ENCODE data around the gene MYBPC2. TPM values are rescaled to one million over a fixed set of nuclear protein-coding genes. Genes with fewer than 3 reads are reported as not detected.
A peak's percentile ranks its signal among the peaks of the same experiment; 100 is the strongest.
"Not testable (repeated sequence)": the region's sequence is repeated elsewhere in the genome, so short reads cannot be mapped to it uniquely, and the experiment has no call there.

MYBPC2 gene
- total and polyA plus RNA-seq, 2 experiments from 2014 or later, result not detected

DNA sequence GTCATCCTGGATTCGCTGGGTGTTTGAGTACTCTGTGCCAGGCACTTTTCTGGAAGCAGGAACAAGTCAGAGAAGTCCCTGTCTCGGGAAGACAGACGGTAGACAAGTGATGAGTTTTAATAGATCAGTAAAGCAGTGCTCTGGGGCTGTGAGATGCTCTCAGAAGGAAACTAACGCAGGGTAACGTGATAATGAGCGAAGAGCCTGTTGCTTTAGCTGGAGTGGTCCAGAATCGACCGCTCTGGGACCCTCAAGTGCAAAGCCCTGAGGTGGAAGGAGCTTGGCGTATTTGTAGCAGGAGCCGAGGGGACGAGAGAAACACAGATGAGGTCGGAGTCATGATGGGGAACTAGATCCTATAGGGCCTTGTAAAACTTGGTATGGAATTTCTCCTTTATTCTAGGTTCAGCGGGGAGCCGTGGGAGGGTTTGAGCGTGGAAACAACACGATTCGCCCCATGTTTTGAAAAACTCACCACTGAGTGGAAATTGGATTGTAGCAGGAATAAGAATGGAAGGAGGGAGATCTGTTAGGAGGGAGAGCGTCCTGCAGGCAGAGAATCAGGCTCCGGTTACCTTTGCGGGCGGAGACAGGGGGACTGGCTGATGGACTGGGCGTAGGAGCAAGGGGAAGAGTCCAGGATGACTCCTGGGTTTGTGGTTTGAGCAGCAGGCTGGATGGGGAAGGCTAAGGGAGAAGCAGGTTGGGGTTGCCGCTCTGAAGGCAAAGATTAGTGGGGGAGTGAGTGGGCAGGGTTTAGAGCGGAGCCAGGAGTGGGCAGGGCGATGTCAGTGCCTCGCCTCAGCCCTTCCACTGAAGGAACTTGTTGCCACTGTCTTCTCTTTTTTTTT, 47.8 kb upstream of the MYBPC2 start:
- no peaks in the 10 kb centered on the region for H3K27me3 ChIP-seq (replicated peaks; ENCODE audit: insufficient read depth)
- peak; percentile 66 for DNase-seq
- H3K27ac ChIP-seq, result peak overlapping the region; percentile 61
- H3K36me3 ChIP-seq (ENCODE audit: low read depth), result no peaks in the 10 kb centered on the region; the same call in 1 of the 2 replicates
- no peaks in the 10 kb centered on the region for H4K20me1 ChIP-seq (ENCODE audit: insufficient read depth)
- H3K9me2 ChIP-seq (ENCODE audit: insufficient read depth), result no peaks in the 10 kb centered on the region
- no peaks in the 10 kb centered on the region for H3K9me3 ChIP-seq (ENCODE audit: low read depth)
- peaks cover 17% of the 10 kb centered on the region for H3F3A ChIP-seq (ENCODE audit: insufficient read depth)
- peaks cover 32% of the 10 kb centered on the region for H3K79me2 ChIP-seq (ENCODE audit: insufficient read depth)
- TF ChIP-seq EZH2 (IDR thresholded peaks at IDR 0.05; ENCODE audit: insufficient read depth, poor library complexity, severe bottlenecking) (no peak), EZH2phosphoT487 (IDR thresholded peaks at IDR 0.05; ENCODE audit: insufficient read depth, low read depth) (no peak)
- WGBS, 2 experiments (ENCODE audit: low coverage in 1 of 2, low lambda C conversion rate in 2 of 2, missing lambda C conversion rate in 2 of 2), result 3 to 4% methylated on average over 26 of the region's 26 CpGs
- H2AFZ ChIP-seq, result peak overlapping the region; percentile 76
- peak overlapping the region; percentile 82 for H3K9ac ChIP-seq
- H3K4me1 ChIP-seq (ENCODE audit: insufficient read depth), result peaks cover 3% of the 10 kb centered on the region; the same call in 1 of the 2 replicates
- H3K4me3 ChIP-seq, result peak overlapping the region; percentile 77
- in situ Hi-C loops (cut with MboI), result no loop called here
- H3K4me2 ChIP-seq (ENCODE audit: unreplicated experiment), result peak overlapping the region; percentile 99

DNA sequence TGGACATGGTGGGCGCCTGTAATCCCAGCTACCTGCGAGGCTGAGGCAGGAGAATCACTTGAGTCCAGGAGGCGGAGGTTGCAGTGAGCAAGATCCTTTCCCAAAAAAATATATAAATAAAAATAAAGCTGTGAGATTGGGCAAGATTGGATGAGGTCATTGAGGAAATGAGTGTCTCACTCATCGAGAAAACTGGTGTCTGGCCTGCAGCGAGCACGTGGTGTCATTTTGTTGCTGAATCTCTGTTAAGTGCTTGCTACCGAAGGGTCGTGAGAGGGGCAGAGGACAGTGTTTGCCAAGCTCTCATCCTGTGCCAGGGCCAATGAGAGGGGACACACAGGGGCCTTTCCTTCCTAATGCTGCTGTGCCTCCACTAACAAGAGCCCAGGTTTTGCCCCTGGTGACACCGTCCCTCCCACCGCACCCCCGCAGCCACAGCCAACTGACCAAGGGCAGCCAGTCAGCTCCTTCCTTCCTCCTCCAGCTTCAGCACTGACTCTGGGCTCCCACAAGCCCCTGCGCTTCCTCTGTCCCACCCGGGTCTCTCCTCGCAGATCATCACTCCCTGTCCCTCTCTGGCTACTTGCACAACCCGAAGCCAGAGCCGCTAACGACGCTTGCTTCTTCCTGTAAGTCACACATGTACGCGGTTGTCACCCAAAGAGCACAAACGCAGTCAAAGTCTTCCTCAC, 45.4 kb upstream of the MYBPC2 start:
- no peaks in the 10 kb centered on the region for H3K9me2 ChIP-seq (ENCODE audit: insufficient read depth)
- no peaks in the 10 kb centered on the region for H3K27me3 ChIP-seq (replicated peaks; ENCODE audit: insufficient read depth)
- peaks cover 17% of the 10 kb centered on the region for H3F3A ChIP-seq (ENCODE audit: insufficient read depth)
- no peak overlapping the region for H2AFZ ChIP-seq
- peaks cover 37% of the 10 kb centered on the region for H3K79me2 ChIP-seq (ENCODE audit: insufficient read depth)
- no peaks in the 10 kb centered on the region for H3K36me3 ChIP-seq (ENCODE audit: low read depth)
- in situ Hi-C loops (cut with MboI), result no loop called here
- peaks cover 3% of the 10 kb centered on the region; the same call in 1 of the 2 replicates for H3K4me1 ChIP-seq (ENCODE audit: insufficient read depth)
- H3K9ac ChIP-seq, result no peak overlapping the region
- H3K4me3 ChIP-seq, result no peak overlapping the region
- peak; percentile 72 for DNase-seq
- no peak overlapping the region for H3K4me2 ChIP-seq (ENCODE audit: unreplicated experiment)
- 84% methylated on average over 21 of the region's 21 CpGs for WGBS, 2 experiments (ENCODE audit: low coverage in 1 of 2, low lambda C conversion rate in 2 of 2, missing lambda C conversion rate in 2 of 2)
- no peaks in the 10 kb centered on the region for H3K9me3 ChIP-seq (ENCODE audit: low read depth)
- H4K20me1 ChIP-seq (ENCODE audit: insufficient read depth), result no peaks in the 10 kb centered on the region
- TF ChIP-seq EZH2 (IDR thresholded peaks at IDR 0.05; ENCODE audit: insufficient read depth, poor library complexity, severe bottlenecking), result no peak
- no peak for TF ChIP-seq EZH2phosphoT487 (IDR thresholded peaks at IDR 0.05; ENCODE audit: insufficient read depth, low read depth)
- no peak overlapping the region for H3K27ac ChIP-seq

- H3F3A ChIP-seq (ENCODE audit: insufficient read depth), result peaks cover 15% of the 10 kb centered on the region
- H3K27ac ChIP-seq, result no peak overlapping the region
- H3K36me3 ChIP-seq (ENCODE audit: low read depth), result no peaks in the 10 kb centered on the region
- 98% methylated on average over 8 of the region's 8 CpGs for WGBS, 2 experiments (ENCODE audit: low coverage in 1 of 2, low lambda C conversion rate in 2 of 2, missing lambda C conversion rate in 2 of 2)
- H2AFZ ChIP-seq, result no peak overlapping the region
- in situ Hi-C loops (cut with MboI), result no loop called here
- TF ChIP-seq EZH2 (IDR thresholded peaks at IDR 0.05; ENCODE audit: insufficient read depth, poor library complexity, severe bottlenecking) (no peak), EZH2phosphoT487 (IDR thresholded peaks at IDR 0.05; ENCODE audit: insufficient read depth, low read depth) (no peak)
- DNase-seq, result no peak
- H3K9me2 ChIP-seq (ENCODE audit: insufficient read depth), result no peaks in the 10 kb centered on the region
- H3K79me2 ChIP-seq (ENCODE audit: insufficient read depth), result peaks cover 39% of the 10 kb centered on the region
- no peaks in the 10 kb centered on the region for H3K27me3 ChIP-seq (replicated peaks; ENCODE audit: insufficient read depth)
- peaks cover 3% of the 10 kb centered on the region; the same call in 1 of the 2 replicates for H3K4me1 ChIP-seq (ENCODE audit: insufficient read depth)
- H3K4me3 ChIP-seq, result no peak overlapping the region
- H3K9ac ChIP-seq, result no peak overlapping the region
- no peaks in the 10 kb centered on the region for H3K9me3 ChIP-seq (ENCODE audit: low read depth)
- H3K4me2 ChIP-seq (ENCODE audit: unreplicated experiment), result no peak overlapping the region
- H4K20me1 ChIP-seq (ENCODE audit: insufficient read depth), result no peaks in the 10 kb centered on the region
Measured at GRCh38 chr19:50387868-50388245, 44.8 kb upstream of the MYBPC2 start.

- WGBS, 2 experiments (ENCODE audit: low coverage in 1 of 2, low lambda C conversion rate in 2 of 2, missing lambda C conversion rate in 2 of 2), result 96 to 98% methylated on average over 3 of the region's 3 CpGs
- H3F3A ChIP-seq (ENCODE audit: insufficient read depth); H2AFZ ChIP-seq; in situ Hi-C loops (cut with MboI); H3K27ac ChIP-seq; H4K20me1 ChIP-seq (ENCODE audit: insufficient read depth); H3K36me3 ChIP-seq (ENCODE audit: low read depth); H3K4me3 ChIP-seq; H3K9me3 ChIP-seq (ENCODE audit: low read depth); H3K4me2 ChIP-seq (ENCODE audit: unreplicated experiment); H3K27me3 ChIP-seq (replicated peaks; ENCODE audit: insufficient read depth); H3K9ac ChIP-seq; H3K4me1 ChIP-seq (ENCODE audit: insufficient read depth); DNase-seq; H3K9me2 ChIP-seq (ENCODE audit: insufficient read depth): not testable (repeated sequence)
- peaks cover 39% of the 10 kb centered on the region for H3K79me2 ChIP-seq (ENCODE audit: insufficient read depth)
Measured at GRCh38 chr19:50390295-50390694, 42.4 kb upstream of the MYBPC2 start.

GRCh38 chr19:50390952-50391351, 41.7 kb upstream of the MYBPC2 start:
- peaks cover 35% of the 10 kb centered on the region for H3K79me2 ChIP-seq (ENCODE audit: insufficient read depth)
- H2AFZ ChIP-seq; H3K9ac ChIP-seq; H3K27me3 ChIP-seq (replicated peaks; ENCODE audit: insufficient read depth); H3K4me1 ChIP-seq (ENCODE audit: insufficient read depth); H3K4me3 ChIP-seq; H3F3A ChIP-seq (ENCODE audit: insufficient read depth); H3K9me2 ChIP-seq (ENCODE audit: insufficient read depth); H3K9me3 ChIP-seq (ENCODE audit: low read depth); H3K36me3 ChIP-seq (ENCODE audit: low read depth); in situ Hi-C loops (cut with MboI); H3K27ac ChIP-seq; H3K4me2 ChIP-seq (ENCODE audit: unreplicated experiment); H4K20me1 ChIP-seq (ENCODE audit: insufficient read depth); DNase-seq: not testable (repeated sequence)
- 89 to 98% methylated on average over 21 to 23 of the region's 23 CpGs for WGBS, 2 experiments (ENCODE audit: low coverage in 1 of 2, low lambda C conversion rate in 2 of 2, missing lambda C conversion rate in 2 of 2)

All from GM23248 (cell line).